GM04503 (cell line): Measurements from ENCODE around the gene BRD3.

Experiments
- DNase-seq: peaks from one replicate; pipeline ENCODE4 v3.0.0-alpha.2; 2012; ENCODE audit warnings: low read depth

The BRD3 gene

DNA sequence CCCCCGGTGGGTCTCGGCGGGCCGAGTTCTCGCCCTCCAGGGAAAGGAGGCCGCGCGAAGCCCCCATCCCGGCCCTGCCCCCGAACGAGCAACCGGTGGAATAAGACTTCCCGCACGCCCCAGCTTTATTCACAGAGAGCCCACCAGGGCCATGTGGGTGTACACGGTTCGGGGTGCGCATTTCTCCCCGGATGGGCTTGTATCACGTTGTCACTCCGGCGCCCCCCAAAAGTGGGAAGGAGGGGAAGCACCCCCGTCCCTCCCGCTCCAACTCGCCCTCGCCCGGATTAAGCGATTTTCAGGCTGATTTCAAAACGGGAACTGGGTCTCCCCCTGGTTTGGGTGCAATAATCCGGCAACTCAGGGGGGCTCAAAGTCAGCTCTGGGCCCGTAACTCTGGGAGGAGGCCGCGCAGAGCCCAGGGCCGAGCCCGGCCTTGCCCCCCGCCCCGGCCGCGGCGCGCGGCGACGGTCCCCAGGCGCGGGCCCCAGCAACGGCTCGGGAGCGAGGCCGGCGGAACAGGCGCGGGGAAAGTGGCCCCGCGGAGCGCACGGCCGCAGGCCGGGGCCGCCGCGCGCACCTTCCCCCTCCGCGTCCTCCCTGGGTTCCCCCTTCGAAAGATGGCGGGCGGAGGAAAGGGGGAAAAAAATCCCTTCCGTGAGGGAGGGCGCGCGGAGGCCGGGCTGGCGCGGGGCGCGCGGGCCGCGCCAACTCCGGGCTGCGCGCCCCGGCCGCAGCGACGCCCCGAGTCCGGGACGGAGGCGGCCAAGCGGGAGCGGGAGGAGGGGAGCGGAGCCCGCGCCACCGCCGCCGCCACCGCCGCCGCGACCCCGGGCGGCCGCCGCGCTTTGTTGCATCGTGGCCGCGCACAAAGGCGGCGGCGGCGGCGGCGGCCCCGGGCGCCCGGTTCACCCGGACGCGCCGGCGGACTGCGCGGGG is 644 bp downstream of the BRD3 start:
- no peak for DNase-seq

DNA sequence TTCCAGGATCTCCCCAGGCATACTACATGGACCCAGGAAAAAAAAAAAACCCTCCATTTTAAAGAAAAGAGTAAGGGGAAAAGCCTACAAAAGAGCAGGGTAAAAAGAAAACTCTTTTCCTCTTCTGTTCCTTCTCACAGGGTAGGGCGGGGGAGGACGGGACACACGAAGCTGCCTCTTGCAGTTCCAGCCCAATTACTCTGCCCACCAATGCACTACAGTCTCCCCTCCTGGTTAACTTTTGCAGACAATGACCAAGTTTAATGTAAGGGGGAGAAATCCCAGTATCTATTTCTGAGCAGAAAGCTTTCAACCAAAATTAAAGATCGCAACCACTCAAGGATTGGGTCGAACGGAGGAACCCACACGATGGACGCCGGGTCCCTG is 1.3 kb downstream of the BRD3 start:
- DNase-seq: no peak

DNA sequence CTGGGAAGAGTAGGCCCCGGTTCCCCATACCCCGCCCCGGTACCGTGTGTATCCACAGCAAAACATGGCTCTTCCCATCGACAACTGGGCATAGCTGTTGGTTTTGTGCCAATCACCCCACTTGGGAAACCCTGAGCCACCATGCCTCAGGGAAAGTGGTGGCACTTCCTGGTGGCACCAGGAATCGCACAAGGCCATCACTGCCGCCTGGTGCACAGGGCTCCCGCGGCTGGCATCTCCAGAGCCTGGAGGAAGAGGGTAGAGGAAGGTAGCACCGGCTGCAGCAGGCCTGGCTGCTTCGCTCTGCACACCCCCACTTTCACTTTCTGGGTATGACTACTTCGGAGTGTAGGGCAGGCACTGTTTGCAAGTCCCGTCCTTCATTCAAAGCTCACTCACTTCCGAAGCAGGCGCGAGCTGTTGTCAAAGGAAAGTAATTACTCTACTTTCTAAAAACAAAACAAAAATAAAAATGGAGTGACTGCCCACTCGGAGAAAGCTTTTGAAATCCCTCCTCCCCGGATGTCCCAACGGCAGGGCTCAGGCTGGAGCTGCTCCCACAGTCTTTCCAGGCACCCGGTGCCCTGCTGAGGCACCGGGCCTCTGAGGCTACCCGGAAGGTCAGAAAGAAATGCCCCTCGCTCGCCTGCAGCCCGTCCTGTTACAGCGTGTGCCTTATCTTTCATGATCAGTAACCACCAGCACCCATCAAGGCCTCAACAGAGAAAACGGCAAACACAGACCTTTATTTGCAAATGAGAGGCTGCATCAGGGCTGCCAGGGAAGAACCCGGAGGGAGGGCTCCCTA is 2.0 kb downstream of the BRD3 start:
- DNase-seq: peak; percentile 22

DNA sequence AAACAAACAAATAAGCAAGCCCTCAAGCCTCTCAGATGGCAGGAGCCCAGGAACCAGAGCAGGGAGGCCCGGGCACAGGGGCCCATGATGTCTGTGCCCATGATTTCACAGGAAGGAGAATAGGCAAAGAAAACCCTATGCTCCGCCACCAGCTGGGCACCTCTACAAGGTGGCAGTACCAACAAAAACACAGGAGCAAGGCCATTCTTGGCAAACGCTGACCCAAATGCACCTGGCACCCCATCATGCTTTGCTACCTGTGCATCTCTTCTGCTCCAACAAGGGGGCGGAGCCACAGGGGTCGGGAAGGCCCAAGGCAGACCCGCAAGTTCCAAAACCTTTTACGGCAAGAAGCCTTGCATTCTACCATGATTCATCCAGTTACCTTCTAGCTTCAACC is 3.1 kb downstream of the BRD3 start:
- no peak for DNase-seq

DNA sequence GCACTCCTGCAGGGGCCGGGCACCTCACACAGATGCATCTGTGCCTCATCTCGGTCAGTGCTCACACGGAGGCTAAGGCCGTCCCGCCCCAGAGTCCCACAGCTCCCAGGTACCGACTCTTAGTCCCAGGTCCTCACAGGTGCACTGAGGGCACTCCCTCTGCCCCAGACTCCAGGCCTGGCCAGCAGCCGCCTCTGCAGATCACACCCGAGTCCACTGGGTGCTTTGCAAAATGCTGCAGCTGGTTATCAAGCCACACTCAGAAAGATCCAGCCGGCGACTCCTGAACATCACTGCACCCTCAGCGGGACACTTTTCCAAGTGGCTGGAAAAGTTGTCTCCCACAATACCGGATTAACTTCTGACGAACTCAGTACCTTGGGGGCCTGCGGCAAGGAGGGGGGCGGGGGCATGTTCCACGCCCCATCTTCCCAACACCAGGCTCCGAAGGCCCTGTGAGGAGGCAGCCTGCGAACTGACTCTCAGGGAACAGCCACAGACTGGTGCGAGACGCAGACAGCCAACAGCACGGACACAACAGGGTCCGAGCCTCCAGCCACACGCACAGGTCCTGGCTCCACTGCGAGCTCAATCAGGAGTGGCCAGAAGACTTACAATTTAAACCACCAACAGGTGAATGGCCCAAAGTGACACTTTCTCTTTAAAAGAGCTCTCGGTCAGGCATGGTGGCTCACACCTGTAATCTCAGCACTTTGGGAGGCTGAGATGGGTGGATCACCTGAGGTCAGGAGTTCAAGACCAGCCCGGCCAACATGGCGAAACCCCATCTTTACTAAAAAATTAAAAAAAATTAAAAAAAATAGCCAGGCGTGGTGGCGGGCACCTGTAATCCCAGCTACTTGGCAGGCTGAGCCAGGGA is 4.0 kb downstream of the BRD3 start:
- DNase-seq: no peak

DNA sequence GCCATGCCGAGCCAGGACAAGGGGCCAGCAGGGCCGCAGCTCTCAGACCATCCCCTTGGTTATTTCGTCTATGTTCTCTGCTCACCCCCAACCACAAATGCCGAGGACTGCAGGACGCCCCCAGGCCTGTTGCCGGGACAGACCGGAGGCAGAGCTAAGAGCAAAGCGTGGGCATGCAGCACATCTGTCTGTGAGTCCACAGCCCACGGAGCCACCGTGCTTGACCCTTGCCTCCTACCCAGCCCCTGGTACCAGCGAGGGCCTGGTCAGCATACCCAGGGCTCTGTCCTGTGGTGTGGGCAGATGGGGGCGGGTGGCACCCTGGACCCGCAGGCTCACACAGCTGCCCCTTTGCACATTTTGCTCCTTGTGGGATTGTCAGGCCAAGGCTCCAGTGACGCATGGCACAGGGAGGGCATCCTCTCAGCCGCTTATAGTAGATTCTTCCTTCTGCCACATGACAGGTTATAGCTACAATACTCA is 4.7 kb downstream of the BRD3 start:
- DNase-seq: no peak

DNA sequence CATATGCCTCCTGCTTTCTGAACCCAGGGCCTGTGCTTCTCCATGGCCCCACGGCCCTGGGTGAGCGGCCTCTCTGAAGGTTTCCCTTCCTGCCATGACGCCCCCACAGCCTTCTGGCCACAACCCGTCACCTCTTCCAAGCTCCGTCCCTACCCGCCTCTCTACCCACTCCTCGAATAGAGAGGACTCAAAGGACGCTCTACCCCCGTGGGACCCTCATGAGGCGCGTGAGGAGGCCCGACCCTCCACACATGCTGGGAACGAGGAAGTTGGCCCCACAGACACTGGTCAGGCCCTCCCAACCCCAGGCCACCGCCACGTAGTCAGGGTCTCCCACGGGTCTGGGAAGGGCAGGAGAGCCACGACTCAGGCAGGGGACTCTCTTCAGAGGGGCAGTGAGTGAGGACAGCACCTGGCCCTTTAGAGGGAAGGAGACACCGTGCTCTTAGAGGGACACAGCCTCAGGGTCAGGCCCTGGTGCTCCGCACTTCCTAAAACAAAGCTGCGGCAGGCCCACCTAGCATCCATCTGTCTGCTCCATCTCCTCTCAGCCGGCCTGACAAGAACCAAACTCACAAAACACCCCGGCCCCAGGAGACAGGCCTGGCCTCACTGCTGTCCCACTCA is 5.3 kb downstream of the BRD3 start:
- no peak for DNase-seq

DNA sequence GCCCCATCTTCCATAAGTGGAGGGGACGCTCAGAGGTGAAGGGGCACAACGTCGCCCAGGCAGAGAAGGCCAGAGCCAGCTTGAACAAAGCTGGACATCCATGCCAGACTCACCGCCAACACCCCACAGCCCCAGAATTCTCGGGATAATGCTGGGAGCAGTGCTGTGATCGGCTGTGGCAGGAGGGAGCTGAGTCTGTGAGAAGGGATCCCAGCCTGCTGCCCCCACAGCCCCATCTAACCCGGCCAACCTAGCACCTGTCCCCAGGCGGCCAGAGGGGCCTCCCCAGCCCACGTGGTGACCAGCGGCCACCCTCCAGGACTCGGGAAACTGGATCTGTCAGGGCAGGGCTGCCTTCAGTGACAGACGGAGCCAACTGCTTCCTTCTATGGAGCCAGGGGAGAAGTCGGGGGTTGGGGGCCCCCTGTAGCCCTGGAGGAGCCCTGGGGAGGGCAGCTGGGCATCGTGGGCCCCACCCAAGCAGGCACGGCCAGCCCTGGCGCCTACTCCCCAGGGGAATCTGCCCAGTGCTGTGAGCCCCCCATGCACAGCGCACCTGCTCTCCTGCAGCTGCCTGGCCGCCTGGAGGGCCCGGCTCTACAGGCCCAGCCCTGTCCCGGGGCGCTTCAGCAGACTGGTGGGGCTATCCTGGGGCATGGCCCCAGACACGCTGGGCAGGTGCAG is 6.0 kb downstream of the BRD3 start:
- DNase-seq: no peak

DNA sequence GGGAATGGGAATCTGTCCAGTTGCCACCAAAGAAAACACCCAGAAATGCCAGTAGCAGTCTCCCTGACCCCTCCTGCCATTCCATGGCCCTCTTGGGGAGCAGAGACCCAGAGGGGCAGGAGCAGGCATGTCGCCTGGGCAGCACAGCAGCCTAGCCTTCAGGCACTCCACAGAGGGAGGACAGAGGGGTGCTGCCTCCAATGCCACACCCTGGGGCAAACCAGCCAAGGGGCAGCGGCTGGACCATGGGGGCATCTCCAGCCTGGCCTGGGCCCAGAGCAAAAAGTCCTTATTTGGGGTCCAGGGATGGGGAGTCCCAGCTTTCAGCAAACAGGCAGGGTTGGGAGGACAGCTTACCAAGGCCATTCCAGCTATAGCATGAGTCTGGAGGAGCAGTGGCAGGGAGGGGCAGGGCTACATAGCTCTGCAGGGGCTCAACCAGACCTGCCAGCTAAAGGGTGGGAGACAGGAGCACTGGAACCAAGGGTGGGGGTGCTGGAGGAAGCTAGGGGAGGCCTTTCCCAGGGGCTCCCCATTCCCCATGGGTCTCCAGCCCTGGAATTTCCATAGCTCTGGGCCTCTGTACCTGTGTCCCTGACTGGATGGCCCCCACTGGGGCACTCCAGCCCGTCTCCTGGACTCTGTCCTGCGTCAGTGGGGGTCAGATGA is 6.7 kb downstream of the BRD3 start:
- DNase-seq: no peak

DNA sequence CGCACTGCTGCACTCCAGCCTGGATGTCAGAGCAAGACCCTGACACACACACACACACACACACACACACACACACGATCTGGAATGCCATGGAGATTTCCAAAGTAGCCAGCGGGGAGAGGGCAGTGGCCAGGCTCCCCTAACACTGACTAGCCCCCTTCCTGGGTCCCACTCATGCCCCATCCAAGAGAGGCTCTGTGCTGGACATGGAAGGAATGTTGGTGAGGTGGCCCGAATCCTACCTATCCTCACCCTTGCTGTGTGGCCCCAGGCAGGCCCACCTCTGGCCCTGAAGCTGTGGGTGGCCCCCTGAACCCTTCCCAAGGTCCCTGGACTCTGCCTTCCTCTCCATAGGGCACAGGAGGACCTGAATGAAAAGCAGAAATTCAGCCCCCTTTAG is 7.3 kb downstream of the BRD3 start:
- no peak for DNase-seq

DNA sequence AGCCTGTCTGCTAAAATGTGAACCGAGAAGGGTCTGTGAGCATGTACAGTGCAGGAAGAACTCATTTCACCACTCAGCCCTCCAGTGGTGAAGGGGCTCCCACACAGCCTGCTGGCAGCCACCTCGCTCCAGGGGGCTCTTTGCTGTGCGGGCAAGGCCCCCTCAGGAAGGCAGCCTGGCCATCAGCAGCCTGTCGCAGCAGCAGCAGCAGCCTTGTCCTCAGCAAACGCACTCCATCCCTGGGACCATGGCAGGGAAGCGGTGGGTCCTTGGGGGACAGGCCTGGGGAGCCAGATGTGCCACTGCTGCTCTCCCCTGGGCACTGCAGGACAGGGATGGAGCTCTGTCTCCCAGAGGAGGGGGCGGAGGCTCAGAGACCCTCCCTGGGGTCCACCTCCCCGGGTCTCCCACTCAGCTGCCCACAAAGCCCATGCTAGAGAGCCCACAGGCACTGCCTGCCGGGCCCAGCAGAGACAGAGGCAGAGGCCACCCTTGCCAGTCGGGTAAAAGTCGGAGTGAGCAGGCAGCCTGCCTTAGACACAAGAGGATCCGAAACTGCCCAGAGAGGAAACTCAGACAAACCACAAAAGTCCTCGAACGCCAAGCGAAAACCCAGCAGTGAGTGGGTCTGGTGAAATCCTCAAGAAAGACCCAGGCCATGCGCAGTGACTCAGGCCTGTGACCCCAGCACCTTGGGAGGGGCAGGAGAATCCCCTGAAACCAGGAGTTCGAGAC is 8.0 kb downstream of the BRD3 start:
- no peak for DNase-seq

DNA sequence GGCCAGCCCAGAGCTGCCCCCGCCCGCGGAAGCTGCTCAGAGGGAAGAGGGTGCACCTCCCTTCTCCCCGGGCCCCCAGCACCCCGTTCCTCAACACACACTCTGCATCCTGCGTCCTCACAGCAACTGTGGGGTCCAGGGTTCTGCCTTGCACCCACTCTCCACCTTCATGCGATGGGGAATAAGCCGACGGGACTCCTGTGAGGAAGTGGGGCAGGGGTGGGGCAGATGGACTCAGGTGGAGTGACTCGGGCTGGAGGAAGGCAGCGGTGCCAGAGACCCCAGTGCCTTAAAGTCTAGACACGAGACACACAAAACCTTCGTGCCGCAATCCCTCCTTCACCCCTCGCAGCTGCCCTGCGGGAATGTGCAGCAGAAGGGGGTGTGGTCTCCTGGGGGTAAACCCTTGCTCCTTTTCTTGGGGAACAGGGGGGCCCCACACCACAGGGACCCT is 8.6 kb downstream of the BRD3 start:
- DNase-seq: no peak

DNA sequence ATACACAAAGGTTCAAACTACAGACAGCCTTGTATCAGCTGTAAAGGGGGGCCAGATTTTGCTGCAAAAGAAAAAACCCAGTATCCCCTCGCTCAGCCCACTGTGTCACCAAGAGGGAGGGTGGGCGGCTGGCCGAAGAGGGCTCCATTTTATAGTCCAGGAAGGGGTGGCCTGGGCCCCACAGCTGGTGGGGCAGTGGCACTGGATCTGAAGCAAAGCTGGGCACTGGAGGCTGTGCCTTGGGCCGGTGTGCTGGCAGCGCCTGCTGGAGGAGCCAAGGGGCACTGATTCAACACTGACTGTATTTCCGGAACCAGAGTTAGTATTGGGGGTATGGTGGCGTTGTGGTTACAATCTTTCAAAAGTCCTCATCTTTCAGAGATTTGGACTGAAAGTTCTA is 9.1 kb downstream of the BRD3 start:
- DNase-seq: no peak

DNA sequence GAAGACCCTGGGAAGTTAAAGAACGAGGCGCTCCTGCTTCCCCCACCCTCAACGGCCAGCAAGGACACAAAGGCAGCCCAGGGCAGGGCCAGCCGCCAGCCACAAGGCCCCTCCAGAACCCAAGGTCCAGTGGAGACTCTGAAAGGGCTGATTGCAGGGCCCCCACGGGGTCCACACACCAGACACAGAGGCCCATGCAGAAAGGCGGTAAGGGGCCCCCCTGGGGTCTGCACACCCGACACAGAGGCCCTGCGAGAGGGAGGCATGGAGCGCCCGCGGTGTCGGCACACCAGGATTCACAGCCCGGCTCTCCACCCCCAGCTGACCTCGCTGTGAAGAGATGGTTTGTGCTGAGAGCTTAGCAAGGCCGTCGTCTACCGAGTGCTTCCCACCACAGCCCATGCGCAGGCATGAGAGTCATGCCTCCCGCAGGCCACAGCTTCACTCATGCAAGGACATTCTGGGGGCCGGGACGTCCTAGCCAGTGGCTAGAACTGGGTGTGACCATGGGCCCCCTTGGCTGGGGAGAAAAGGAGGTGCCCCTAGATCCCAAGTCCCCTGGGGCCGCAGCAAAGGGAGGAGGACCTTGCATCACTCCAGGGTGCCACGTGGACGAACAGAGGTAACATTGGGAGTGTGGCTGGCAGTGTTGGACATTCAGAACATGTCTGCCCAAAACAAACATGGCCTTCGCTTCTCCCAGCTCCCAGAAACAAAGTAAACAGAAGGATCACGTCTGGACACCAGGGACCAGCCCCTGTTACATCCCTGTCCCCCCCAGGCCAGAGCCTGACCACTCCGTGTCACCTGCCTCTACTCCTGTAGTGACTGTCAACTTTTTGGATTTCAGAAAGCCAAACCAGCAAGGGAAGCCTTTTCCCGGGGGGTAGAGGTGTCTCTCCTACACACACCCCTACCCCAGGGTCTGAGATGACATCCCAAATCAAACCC is 9.8 kb downstream of the BRD3 start:
- no peak for DNase-seq

DNA sequence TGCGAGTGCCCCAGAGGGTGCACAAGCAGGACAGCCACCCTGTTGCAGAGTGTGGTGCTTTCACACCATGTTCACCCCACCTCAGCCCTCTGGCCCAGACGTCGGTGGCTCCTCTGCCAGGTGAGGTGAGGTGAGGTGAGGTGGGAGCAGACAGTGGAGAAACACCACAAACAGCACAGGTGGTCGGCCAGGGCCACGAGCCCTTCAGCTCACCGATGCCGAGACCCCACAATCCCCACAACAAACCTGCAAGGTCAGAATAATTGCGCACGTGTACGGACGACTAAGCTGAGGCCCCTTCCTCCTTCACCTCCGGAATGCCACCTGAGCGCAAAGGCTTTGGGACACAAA is 10.5 kb downstream of the BRD3 start:
- DNase-seq: no peak

DNA sequence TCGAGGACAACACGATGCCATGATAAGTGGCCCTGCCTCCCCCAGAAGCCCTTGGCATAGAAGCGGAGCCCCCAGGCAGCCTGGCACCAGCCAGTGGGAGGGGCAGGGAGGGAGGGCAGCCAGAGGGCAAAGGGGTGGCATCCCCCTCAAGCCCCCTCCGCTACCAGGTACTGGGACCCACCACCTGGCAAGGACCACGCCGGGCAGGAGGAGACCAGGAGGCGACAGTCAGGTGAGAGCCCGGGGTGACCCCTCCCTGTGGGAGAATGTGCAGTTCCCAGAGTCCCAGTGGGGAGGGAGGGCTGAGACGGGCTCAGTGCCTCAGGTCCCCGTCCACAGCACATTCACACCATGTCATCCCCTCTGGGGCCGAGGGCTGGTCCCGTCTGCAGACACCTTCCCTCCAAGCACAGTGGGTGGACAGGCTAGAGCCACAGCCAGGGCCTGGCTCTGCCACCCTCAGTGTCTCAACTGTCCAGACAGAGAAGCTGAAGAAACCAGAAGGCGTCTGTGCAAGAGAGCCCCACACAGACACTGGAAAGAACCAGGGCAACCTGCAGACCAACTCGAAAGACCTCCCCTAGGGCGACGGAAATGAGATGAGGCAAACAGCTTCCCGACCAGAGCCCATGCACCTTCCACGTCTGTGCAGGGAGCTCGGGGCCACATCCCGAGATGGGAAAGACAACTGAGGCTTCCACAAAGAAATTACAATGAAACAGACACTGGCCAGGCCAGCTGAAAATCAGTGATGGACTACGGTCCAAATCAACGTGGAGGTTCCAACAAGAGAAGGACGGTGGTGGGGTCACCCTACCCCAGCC is 11.1 kb downstream of the BRD3 start:
- DNase-seq: no peak

DNA sequence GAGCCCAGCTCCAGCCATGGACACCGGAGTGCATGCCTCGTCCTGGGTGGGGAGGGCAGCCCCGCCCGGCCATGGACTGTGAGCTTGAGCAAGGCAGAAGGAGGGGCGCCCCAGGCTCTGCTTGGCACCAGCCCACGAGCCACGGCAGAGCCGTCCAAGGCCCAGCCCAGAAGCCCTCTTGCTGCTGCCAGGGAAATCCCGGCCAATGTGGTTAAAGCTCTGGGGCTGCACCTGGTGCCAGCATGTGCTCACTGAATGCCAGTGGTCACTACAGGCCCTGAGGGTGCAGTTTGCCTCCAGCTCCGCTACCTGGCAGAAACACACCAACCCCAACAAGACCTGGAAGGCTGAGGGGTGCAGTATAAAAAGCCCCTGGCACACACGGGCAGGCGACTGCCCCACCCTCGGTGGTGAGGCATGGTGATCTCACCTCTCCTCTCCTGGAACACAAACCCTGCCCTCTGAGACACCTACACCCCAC is 11.8 kb downstream of the BRD3 start:
- peak; percentile 56 for DNase-seq
